Measurements from ENCODE around the gene ATP12A. TPM values are rescaled to one million over a fixed set of nuclear protein-coding genes. Genes with fewer than 3 reads are reported as not detected.

Gene ATP12A
- total and polyA plus RNA-seq, 2 of the 8 experiments (the other 6 are each of a cell fraction or from before 2014, with no cell fraction given), result 0.80 to 1.3 TPM

DNA sequence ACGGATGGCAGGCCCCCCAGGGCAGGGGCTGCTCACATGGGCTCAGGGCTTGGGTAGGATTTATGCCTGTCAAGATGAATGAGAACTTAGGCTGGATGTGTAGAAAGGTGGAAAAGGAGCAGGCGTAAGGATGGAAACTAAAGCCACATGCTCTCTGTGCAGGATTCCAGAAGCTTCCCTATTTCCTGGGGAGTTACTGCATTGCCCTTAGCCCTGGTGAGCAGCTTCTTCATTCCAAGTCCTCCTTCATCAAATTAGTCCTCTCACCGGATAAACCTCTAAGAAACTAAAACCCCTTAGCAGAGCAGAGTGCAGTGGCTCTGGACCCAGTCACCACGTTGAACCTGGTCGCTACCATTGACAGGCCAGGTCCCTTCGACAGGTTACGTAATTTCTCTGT is 7.4 kb downstream of the ATP12A start:
- DNase-seq (ENCODE audit: low read depth in 1 of 2, low spot score in 2 of 2) (no peak), FAIRE-seq (no peak)
- H3K27me3 ChIP-seq (replicated peaks in 1 of 4; ENCODE audit: control insufficient read depth in 3 of 4, extremely low read depth in 1 of 4, insufficient read depth in 3 of 4, low read length in 3 of 4), result no peaks in the 10 kb centered on the region
- H3K23me2 ChIP-seq (ENCODE audit: low read depth, low read length), result no peaks in the 10 kb centered on the region
- H2AK5ac ChIP-seq (ENCODE audit: low read depth, low read length), result no peak overlapping the region
- no peak overlapping the region for H3K23ac ChIP-seq (ENCODE audit: insufficient read length)
- H2AFZ ChIP-seq (ENCODE audit: low read length), result no peak overlapping the region
- H2BK20ac ChIP-seq (ENCODE audit: low read length), result no peak overlapping the region
- no peak overlapping the region for H3K4me2 ChIP-seq (ENCODE audit: insufficient read depth in 1 of 2, low read depth in 2 of 2, low read length in 2 of 2)
- no peak overlapping the region for H4K91ac ChIP-seq (replicated peaks; ENCODE audit: insufficient read length, low read length)
- peaks cover 7 to 13% (median 10%) of the 10 kb centered on the region in 4 experiments; a peak in 6 of 7 replicates for H3K4me1 ChIP-seq (replicated peaks in 1 of 4; ENCODE audit: control insufficient read depth in 3 of 4, insufficient read depth in 4 of 4, low read length in 3 of 4)
- CTCF ChIA-PET (ENCODE audit: partially characterized antibody), result interaction anchor here (0.6 to 2.2 kb wide), 9 partner anchors 8 to 890 kb away, joined by 3 to 7 read pairs (median 3); no protein-coding TSS in a partner anchor
- no peak overlapping the region for H3K4ac ChIP-seq (replicated peaks; ENCODE audit: insufficient read length, low read depth, low read length)
- no peak overlapping the region for H2BK5ac ChIP-seq (ENCODE audit: low read depth, low read length)
- H3K18ac ChIP-seq (ENCODE audit: extremely low read depth, low read length), result no peak overlapping the region
- H2BK15ac ChIP-seq (ENCODE audit: low read length), result no peak overlapping the region
- WGBS, 2 experiments (ENCODE audit: extremely low coverage in 1 of 2, insufficient coverage in 1 of 2, insufficient read length in 1 of 2, insufficient replicate concordance in 2 of 2, low coverage in 1 of 2, low lambda C conversion rate in 2 of 2, missing lambda C conversion rate in 1 of 2), result 93% methylated on average over 7 of the region's 7 CpGs; no CpG with 5 or more reads in 1 of the 2 experiments
- no peak overlapping the region for H4K8ac ChIP-seq (ENCODE audit: extremely low read depth, insufficient read depth, low read length)
- H3K14ac ChIP-seq (ENCODE audit: insufficient read length), result no peak overlapping the region
- no peaks in the 10 kb centered on the region for H3K36me3 ChIP-seq (ENCODE audit: control insufficient read depth in 2 of 4, insufficient read depth in 4 of 4, low read length in 3 of 4)
- H2BK120ac ChIP-seq (replicated peaks; ENCODE audit: low read depth, low read length), result no peak overlapping the region
- no peaks in the 10 kb centered on the region for H3K79me2 ChIP-seq (ENCODE audit: control insufficient read depth in 1 of 2, insufficient read depth in 2 of 2, low read length in 2 of 2)
- no peaks in the 10 kb centered on the region for H3K9me3 ChIP-seq (ENCODE audit: insufficient read depth in 2 of 2, low read depth in 1 of 2, low read length in 1 of 2)
- no peaks in the 10 kb centered on the region for H3K79me1 ChIP-seq (ENCODE audit: low read depth, low read length)
- H3K27ac ChIP-seq (ENCODE audit: low read depth, low read length), result no peak overlapping the region
- no peak overlapping the region; the same call in 1 of the 2 replicates for H2BK12ac ChIP-seq (ENCODE audit: low read depth, low read length)
- H3K9ac ChIP-seq (replicated peaks in 1 of 4; ENCODE audit: extremely low read depth in 1 of 4, low read depth in 3 of 4, low read length in 3 of 4), result no peak overlapping the region
- no peak overlapping the region for H3K4me3 ChIP-seq (ENCODE audit: extremely low read depth in 1 of 4, insufficient read depth in 2 of 4, low read depth in 3 of 4, low read length in 4 of 4)
- no peaks in the 10 kb centered on the region for H4K20me1 ChIP-seq (replicated peaks in 1 of 2; ENCODE audit: control insufficient read depth in 1 of 2, insufficient read depth in 2 of 2, low read length in 2 of 2)
- POLR2A ChIA-PET (ENCODE audit: partially characterized antibody), result interaction anchor here (1.3 kb wide), 1 partner anchor 16 kb away, joined by 3 read pairs; no protein-coding TSS in a partner anchor
- TF ChIP-seq TBP (IDR thresholded peaks at IDR 0.05; ENCODE audit: low read depth, low read length) (no peak), RXRA (IDR thresholded peaks at IDR 0.05; ENCODE audit: insufficient read depth, low read depth, low read length) (no peak), KDM5A (IDR thresholded peaks at IDR 0.05; ENCODE audit: low read length) (no peak), RBBP5 (IDR thresholded peaks at IDR 0.05; ENCODE audit: borderline replicate concordance, low read depth, low read length) (no peak), NRF1 (IDR thresholded peaks at IDR 0.05; ENCODE audit: low read depth, low read length) (no peak), SP1 (IDR thresholded peaks at IDR 0.05; ENCODE audit: low read depth, low read length) (no peak), TCF12 (IDR thresholded peaks at IDR 0.05; ENCODE audit: low read depth, low read length) (no peak), POLR2AphosphoS5 (IDR thresholded peaks at IDR 0.05; ENCODE audit: low read depth, low read length) (no peak), EGR1 (IDR thresholded peaks at IDR 0.05; ENCODE audit: borderline replicate concordance, low read depth, low read length) (no peak), TAF1 (IDR thresholded peaks at IDR 0.05; ENCODE audit: low read depth, low read length) (no peak), BACH1 (IDR thresholded peaks at IDR 0.05; ENCODE audit: low read length) (no peak), CHD1 (IDR thresholded peaks at IDR 0.05; ENCODE audit: low read depth, low read length) (no peak), RFX5 (IDR thresholded peaks at IDR 0.05; ENCODE audit: borderline replicate concordance, low read depth, low read length) (no peak), CBX8 (IDR thresholded peaks at IDR 0.05; ENCODE audit: borderline replicate concordance, low read depth, low read length) (no peak)
- H3K56ac ChIP-seq (replicated peaks; ENCODE audit: insufficient read length, low read depth, low read length), result no peak overlapping the region
- no peak overlapping the region for H4K5ac ChIP-seq (ENCODE audit: insufficient read length, low read depth, low read length)

Measured in H1 (cell line).